Fibroblast of the aortic adventitia (primary cell): Measurements from ENCODE around the gene ZNF101. TPM values are rescaled to one million over a fixed set of nuclear protein-coding genes. Genes with fewer than 3 reads are reported as not detected.

Experiments used
- DNase-seq: peaks from one replicate; pipeline ENCODE4 v3.0.0-alpha.2; 2010; ENCODE audit warnings: low read depth
- H3K4me3 ChIP-seq: 2 replicates; pipeline ENCODE4 v1.5.1; 2011; ENCODE audit warnings: low read depth, mild to moderate bottlenecking, control low read depth, low read length, moderate library complexity
- total RNA-seq: library from RNA; depleted of rRNA; stranded (reverse); fragments of >200 nt; gene quantifications from 2 replicates; pipeline ENCODE4 v1.2.3, GENCODE V29; 2012; ENCODE audit warnings: low replicate concordance
- TF ChIP-seq, protein P1 (sequence below): IDR thresholded peaks from 2 replicates; pipeline ENCODE4 v1.5.1; 2011; ENCODE audit warnings: mild to moderate bottlenecking, low read length, control low read depth, inconsistent platforms; ENCODE audit not compliant: insufficient read depth

ZNF101 gene
- total RNA-seq, 1 donor, result 6.8 TPM

DNA sequence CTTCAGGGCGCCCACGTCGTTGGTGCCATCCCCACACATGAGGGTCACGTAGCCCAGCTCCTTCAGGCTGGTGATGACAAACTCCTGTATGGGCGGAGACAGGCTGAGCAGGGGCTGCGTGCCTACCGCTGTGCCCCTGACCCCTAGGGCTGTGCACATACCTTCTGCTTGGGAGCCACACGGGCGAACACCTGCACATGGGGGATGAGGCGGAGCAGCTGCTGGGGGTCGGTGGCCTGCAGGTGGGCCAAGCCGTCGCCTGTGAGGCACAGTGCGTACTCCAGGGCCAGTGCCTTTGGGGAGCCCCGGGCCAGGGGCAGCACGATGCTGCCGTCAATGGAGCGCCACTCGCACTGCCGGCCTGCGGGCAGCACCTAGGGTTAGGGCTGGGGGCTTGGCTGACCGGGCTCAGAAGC is 19.1 kb upstream of the ZNF101 start:
- TF ChIP-seq, protein P1, sequence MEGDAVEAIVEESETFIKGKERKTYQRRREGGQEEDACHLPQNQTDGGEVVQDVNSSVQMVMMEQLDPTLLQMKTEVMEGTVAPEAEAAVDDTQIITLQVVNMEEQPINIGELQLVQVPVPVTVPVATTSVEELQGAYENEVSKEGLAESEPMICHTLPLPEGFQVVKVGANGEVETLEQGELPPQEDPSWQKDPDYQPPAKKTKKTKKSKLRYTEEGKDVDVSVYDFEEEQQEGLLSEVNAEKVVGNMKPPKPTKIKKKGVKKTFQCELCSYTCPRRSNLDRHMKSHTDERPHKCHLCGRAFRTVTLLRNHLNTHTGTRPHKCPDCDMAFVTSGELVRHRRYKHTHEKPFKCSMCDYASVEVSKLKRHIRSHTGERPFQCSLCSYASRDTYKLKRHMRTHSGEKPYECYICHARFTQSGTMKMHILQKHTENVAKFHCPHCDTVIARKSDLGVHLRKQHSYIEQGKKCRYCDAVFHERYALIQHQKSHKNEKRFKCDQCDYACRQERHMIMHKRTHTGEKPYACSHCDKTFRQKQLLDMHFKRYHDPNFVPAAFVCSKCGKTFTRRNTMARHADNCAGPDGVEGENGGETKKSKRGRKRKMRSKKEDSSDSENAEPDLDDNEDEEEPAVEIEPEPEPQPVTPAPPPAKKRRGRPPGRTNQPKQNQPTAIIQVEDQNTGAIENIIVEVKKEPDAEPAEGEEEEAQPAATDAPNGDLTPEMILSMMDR, result no peak
- DNase-seq, result no peak
- no peak overlapping the region for H3K4me3 ChIP-seq

GRCh38 chr19:19650331-19650730 is 18.3 kb upstream of the ZNF101 start:
- TF ChIP-seq, protein P1, result no peak
- H3K4me3 ChIP-seq, result no peak overlapping the region
- DNase-seq, result no peak

- no peak for DNase-seq
- H3K4me3 ChIP-seq, result no peak overlapping the region
- TF ChIP-seq, protein P1, result no peak
These were observed 17.6 kb upstream of the ZNF101 start for GRCh38 chr19:19651076-19651475.

DNA sequence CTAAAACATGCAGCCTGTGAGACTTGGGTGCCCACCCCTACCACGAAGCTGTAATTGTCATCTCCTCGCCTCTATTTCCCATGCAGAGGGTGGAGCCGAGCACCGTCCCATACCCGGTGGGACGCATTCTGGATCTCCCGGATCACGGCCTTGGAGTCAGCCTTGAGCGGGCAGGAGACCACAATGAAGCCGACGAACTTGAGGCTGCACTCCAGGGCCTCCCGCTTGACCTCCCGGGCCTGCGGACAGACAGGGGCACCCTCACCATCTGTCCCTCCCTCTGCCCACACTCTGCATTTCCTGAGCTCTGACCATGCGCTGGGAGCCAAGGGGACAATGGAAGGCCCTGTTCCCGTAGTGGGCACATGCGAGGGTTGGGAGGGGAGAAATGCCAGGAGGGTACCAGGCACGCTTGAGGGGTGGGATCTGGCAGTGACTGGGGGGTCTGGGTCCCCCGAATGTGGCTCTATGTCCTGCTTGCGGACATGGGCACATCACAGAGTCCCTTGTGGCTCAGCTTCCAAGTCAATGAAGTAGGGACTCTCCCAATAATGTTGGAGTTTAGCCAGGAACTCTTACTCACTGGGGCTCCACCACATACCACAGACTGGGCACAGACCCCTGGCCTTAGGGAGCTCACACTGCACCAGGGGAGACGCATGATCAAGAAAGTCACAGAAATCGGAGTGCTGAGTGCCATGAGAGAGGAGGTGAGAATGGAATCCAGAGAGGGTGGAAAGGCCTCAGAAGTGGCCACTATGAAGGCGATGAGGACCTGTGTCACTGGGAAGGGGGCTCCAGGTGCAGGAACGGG is 15.9 kb upstream of the ZNF101 start:
- DNase-seq, result peak; percentile 26
- TF ChIP-seq, protein P1, result no peak
- no peak overlapping the region for H3K4me3 ChIP-seq

DNA sequence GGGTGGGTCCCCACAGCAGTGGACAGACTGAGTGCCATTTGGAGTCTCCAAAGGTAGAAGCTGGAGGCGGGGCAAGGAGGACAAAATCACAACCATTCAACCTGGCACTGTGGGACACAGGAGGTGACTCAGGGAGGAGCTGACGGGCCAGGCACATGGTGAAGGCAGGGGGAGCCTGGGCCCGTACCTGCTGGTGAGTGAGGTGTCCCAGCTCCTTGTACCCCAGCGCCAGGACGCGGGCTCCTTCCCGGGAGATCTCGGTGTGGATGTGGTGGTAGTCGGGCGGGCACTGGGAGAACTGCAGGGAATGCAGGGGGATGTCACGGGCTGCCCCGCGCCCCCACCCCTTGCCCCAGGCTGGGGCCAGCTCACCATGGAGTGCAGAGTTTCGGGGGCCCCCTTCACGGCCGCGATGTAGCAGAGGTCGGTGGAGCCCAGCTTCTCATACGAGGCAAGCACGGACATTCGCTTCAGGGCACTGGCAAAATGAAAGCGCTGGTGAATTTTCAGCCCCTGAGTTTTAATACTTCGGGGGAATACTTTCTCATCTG is 15.0 kb upstream of the ZNF101 start:
- DNase-seq, result no peak
- H3K4me3 ChIP-seq, result no peak overlapping the region
- TF ChIP-seq, protein P1, result no peak

DNA sequence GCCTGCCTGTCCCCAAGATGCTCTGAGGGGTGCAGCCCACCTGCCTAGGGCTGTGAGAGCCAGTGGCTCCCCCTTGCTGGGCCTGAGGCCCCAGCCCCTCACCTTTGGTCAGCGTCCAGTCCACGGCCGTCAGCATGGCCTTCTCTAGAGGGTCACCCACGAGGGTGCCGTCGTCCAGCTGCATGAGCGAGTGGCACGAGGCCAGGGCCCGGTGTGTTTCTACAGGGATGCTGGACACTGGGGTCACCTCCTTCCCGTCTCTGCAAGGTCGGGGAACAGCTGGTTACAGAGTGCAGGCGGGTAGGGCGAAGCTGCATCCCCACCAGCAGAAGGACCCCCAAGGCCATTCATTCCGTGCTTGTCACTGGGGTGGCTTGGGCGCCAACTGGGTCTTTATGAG is 14.2 kb upstream of the ZNF101 start:
- DNase-seq, result no peak
- H3K4me3 ChIP-seq, result no peak overlapping the region
- TF ChIP-seq, protein P1, result no peak
